ENCODE measurements around the gene ARHGEF38. TPM values are rescaled to one million over a fixed set of nuclear protein-coding genes. Genes with fewer than 3 reads are reported as not detected.

Gene ARHGEF38
- total RNA-seq, 4 donors from 2014 or later: not detected

Other genes with a start within 250 kb of the ARHGEF38 start
- 10 to 100 TPM; 34.0 to 72.0 (median 47.3) TPM for gene PPA2, start 78.6 kb upstream of the ARHGEF38 start, total RNA-seq
- 10 to 100 TPM; 16.7 to 27.3 (median 24.4) TPM for gene INTS12, start 156.1 kb downstream of the ARHGEF38 start, total RNA-seq
- gene GSTCD, start 156.2 kb downstream of the ARHGEF38 start, total RNA-seq: 10 to 100 TPM in 1 of 4 donors, 1 to 10 TPM in 3; 1.8 to 15.0 (median 5.6) TPM

Data from gastrocnemius medialis (tissue), 4 donors.